GM19099 (cell line): ENCODE data around the gene ZFYVE16.

Experiments
- POLR2A ChIP-seq: IDR thresholded peaks from 3 replicates; pipeline ENCODE4 v1.6.1; 2011; ENCODE audit warnings: low read depth; ENCODE audit not compliant: insufficient read length; ENCODE audit errors: extremely low read depth

The ZFYVE16 gene

DNA sequence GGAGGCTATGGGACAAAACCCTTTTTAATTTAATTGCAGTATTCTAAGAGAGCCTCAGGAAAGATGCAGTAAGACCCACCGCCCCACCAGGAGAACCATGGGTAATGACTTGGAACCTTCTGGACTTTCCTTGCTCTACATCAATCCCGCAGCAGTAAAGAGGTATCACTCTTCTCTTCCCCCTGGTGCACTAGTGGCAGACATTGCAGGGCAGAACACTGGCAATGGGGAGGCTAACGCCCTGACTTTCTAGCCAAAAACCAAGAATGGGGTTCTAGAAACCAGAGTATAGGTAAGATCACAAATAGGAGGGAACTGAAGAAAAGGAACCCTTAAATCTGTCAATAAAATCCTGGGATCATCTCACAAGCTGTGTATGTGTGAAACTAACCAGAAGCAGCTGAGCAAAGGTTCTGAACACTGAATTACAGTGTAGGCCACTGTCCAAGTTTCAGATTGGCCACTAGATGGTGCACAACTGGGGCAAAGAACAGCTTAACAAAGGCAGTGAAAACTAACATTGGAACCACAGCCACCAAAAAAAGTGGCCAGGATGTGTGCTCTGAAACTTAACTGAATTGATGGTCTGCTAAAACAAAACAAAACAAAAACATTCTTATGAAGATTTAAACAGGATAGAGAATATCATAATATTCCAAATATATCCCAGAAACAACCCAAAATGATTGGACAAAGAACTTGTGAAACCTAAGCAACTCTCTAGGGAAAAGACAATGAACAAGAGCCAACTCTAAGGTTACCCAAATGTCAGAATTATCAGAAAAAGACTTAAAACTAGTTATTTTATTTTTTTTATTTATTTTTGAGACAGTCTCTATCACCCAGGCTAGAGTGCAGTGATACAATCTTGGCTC lies 73.4 kb downstream of the ZFYVE16 start:
- no peak for TF ChIP-seq POLR2A

DNA sequence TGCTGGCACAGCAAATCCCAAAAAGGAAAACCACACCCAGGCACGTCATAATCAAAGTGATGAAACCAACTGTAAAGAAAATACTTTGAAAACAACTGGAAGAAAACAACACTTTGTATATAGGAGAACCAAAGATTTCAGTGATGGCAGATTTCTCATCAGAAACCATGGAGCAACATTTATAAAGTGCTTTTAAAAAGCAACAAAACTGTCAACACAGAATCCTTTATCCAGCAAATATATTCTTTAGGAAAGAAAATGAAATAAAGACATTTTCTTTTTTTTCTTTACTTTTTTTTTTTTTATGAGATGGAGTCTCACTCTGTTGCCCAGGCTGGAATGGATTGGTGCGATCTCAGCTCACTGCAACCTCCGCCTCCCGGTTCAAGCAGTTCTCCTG lies 74.7 kb downstream of the ZFYVE16 start:
- no peak for TF ChIP-seq POLR2A

DNA sequence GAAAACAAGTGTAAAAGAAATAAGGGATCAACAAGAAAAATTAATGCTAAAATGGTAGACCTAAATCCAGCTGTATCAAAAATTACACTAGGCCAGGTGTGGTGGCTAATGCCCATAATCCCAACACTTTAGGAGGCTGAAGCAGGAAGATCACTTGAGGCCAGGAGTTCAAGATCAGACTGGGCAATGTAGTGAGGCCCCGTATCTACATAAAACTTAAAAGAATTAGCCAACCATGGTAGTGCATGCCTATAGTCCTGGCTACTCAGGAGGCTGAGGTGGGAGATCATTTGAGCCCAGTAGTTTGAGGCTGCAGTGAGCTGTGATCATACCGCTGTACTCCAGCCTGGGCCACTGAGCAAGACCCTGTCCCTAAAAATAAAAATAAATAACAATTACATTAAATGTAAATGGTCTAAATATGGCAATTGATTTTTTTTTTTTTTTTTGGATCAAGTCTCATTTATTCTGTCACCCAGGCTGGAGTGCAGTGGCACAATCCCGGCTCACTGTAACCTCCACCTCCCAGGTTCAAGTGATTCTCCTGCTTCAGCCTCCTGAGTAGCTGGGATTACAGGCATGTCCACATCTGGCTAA lies 75.9 kb downstream of the ZFYVE16 start:
- no peak for TF ChIP-seq POLR2A

DNA sequence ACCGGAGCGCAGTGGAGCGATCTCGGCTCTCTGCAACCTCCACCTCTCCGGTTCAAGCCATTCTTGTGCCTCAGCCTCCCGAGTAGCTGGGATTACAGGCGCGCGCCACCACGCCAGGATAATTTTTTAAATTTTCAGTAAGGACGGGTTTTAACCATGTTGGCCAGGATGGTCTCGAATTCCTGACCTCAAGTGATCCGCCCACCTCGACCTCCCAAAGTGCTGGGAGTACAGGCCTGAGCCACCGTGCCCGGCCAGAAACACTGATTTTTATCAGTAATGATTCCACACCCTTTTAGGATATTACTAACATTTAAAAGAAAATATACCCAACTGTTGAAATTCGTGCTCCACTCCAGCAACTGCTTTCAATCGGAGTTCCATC lies 79.6 kb downstream of the ZFYVE16 start:
- TF ChIP-seq POLR2A = no peak

DNA sequence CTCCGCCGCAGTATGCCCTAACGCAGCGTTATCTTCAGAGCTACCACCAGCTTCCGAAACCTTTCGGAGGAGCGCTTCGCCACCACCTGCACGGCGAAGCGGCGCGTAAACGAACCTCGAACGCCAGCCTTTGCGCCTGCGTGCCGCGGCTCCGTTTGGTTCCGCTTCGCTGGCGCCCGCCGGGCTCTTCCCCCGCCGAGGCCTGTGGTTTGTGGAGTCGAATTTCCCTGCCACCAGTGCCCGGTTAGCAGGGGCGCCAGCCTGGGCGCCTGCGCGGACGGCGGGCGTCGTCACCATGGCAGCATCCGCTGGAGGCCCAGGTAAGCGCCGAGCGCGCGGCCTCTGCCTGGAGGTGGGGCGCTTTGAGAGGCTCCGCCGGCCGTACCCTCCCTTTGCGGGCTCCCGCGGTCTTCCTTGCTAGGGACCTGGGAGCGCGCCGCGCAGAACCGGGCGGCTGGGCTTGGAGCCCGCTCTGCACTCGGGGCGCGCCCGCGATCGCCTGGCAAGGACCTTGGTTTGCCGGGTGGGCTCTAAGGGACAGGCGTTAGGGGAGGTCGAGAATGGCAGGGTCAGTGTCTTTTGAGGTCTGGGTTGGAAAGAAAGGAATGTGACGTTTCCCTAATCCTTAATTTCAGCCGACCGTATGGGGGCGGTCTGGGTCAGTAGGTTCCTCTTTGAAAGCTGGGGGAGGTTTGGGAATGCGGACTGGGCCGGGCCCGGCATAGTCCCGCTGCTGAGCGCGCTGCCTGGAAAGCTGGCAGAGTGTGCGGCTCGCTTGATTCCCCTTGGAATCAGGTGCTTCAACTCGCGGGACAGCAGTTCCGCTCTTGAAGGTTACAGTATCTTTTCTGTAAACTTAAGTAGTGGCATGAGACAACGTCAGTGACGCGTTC lies 80.2 kb downstream of the ZFYVE16 start, which contains the start of gene FAM151B:
Gene FAM151B, plus strand, starts transcription at position 272 of the 893 bp plus-strand sequence. Its CDS starts 24 bp downstream, at position 296.
- no peak for TF ChIP-seq POLR2A

DNA sequence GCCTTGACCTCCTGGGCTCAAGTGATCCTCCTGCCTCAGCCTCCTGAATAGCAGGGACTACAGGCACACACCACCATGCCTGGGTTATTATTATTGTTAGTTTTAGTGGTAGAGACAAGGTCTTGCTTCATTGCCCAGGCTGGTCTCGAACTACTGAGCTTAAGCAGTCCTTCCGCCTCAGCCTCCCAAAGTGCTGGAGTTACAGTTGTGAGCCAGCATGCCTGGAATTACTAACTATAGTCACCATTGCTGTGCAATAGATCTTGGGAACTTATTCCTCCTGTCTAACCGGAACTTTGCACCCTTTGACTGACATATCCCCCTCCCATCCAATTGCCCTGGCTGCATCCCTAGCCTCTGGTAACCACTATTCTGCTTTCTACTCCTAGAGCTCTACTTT lies 83.4 kb downstream of the ZFYVE16 start:
- no peak for TF ChIP-seq POLR2A

DNA sequence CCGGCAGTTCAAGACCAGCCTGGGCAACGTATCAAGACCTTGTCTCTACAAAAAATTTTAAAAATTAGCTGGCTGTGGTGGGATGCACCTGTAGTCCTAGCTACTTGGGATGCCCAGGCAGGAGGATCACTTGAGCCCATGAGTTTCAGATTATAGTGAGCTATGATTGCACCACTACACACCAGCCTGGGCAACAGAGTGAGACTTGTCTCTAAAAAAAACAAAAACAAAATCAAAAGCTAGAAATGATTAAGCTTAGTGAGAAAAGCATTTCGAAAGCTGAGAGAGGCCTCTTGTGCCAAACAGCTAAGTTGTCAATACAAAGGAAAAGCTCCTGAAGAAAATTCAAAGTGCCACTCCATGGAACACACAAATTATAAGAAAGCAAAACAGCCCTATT lies 84.9 kb downstream of the ZFYVE16 start:
- no peak for TF ChIP-seq POLR2A

DNA sequence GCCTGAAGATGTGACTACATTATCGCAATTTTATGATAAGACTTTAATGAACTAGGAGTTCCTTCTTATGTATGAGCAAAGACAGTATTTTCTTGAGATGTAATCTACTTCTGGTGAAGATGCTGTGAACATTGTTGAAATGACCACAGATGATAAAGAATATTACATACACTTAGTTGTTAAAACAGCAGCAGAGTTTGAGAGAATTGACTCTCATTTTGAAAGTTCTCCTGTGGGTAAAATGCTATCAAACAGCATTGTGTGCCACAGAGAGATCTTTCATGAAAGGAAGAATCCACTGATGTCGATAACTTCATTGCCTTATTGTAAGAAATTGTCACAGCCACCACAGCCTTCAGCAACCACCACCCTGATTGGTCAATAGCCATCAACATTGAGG lies 88.0 kb downstream of the ZFYVE16 start:
- TF ChIP-seq POLR2A = no peak

DNA sequence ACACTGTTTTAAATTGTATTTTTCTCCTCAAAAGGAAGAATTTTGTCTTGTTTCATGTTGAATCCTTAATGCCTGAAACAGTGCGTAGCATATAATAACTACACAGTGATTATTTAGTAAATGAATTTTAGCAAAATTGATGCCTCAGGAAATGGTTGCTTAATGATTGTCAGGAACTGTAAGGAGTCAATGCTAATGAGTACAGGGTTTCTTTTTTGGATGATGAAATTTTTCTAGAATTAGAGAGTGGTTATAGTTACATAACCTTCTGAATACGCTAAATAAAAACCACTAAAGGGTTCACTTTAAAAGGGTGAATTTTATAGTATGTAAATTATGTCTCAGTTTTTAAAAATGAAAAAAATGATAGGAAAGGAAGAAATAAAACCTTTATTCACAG lies 94.9 kb downstream of the ZFYVE16 start:
- TF ChIP-seq POLR2A = no peak

DNA sequence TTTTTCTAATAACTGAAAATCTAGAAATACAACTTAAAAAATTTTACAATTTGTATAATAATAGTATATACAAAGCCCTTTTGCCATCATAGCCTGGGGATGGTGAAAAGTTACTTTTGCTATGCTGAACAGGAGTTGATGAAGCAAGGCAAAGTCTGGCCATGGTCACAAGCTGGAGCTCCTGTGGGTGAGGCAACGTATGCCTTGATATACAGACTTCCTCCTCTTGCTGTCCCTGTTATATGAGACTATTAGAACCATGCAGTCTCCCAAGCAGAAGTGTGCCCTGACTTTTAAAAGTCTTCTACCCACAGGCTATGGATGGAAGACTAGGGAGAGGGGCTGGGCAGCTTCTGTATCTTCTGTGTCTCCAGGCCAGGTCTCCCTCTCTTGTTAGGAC lies 95.8 kb downstream of the ZFYVE16 start:
- no peak for TF ChIP-seq POLR2A

DNA sequence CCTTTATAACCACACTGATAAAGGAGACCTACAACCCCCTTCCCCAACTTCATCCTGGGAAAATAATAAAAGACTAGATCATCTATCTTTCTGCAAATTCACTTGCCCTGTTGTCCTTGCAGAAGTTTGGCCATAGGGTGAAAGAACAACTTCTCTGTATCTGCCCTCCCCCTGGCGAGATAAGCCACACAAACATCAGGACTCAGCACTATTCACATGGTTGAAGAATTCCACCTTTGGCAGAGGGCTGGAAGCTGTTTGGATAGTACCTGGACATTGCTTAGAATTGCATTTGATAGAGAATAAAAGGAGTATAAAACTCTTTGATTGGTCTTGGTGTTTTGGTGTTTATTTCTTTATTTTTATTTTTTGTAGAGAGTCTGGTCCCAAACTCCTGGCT lies 97.0 kb downstream of the ZFYVE16 start:
- no peak for TF ChIP-seq POLR2A

DNA sequence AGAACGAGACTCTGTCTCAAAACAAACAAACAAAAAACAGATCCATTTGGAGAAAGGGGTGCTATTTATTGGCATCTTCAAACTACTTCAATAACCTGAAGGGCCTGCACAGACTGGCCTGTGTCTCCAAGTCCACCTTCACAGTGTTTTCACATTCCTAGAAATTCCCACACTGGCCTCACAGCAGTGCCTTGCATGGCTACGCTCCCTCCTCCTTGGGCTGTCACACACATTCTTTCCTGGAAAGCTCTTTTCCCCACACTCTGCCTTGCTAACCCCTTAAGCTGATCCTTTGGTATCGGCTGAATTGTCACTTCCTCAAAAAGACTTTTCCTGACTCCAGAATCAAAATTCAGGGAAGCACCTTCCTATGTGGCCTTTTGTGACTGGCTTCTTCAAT lies 99.8 kb downstream of the ZFYVE16 start:
- TF ChIP-seq POLR2A = no peak

DNA sequence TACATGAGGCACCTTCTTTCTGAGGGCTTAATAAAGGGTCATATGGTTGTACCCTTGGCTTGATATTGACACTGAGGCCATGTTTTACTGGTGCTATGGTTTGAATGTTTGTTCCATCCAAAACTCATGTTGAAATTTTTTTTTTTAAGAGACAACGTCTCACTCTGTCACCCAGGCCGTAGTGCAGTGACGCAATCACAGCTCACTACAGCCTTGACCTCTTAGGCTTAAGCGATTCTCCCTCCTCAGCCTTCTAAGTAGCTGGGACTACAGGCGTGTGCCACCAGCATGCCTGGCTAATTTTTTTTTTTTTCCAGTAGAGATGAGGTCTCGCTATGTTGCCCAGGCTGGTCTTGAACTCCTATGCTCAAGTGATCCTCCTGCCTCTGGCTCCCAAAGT lies 101.0 kb downstream of the ZFYVE16 start:
- no peak for TF ChIP-seq POLR2A

DNA sequence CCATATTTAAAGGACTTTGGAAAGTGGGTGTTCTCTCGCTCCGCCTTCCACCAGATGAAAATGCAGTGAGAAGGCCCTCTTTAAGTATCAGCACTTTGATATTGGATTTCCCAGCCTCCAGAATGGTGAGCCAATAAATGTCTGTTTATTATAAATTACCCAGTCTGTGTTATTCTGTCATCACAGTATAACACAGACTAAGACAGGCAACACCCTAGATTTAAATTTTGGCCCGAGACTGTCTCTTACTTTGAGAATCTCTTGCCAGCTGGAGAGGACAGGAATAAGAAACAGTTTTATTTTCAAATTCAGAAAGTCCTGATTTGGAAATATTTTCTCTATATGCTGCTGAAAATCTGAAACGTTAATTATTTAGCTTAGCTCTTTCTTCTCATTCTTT lies 101.5 kb downstream of the ZFYVE16 start:
- no peak for TF ChIP-seq POLR2A

DNA sequence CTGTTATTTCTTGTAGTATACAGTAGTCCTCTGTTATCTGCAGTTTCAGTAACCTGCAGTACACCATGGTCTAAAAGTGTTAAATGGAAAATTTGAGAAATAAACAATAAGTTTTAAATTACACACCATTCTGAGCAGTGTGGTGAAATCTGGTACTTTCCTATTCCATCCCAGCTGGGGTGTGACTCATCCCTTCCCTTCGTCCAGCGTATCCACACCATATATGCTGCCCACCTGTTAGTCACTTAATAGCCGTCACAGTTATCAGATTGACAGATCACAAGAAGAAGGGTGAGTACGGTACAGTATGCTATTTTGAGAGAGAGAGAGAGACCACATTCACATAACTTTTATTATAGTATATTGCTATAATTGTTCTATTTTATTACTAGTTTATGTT lies 109.0 kb downstream of the ZFYVE16 start:
- no peak for TF ChIP-seq POLR2A
